Stimulated activated naive B cell treated with anti-CD40 and anti-IgM and Interleukin-4, amounts not matched to agents 10 μg/mL and 1 μg/mL and 100 μg/mL, for 72 hours (primary cell): ENCODE measurements around the gene SHF.
A peak's percentile ranks its signal among the peaks of the same experiment; 100 is the strongest.
"Not testable (repeated sequence)": the region's sequence is repeated elsewhere in the genome, so short reads cannot be mapped to it uniquely, and the experiment has no call there.

Experiments used
- ATAC-seq, 2 donors: fragments of 150-1000 bp; cut with Tn5 transposase; replicated peaks; 2 replicates each; pipeline ENCODE4 v1.10.0; 2021; ENCODE audit warnings: moderate library complexity in 1 of 2
- DNase-seq: peaks from one replicate; pipeline ENCODE4 v3.0.0; 2021
- H3K27ac Mint-ChIP-seq: one replicate; pipeline ENCODE4 v1.8.0; 2022; ENCODE audit warnings: mild to moderate bottlenecking, mixed read lengths
- H3K27me3 Mint-ChIP-seq, 2 donors: one replicate each; pipeline ENCODE4 v1.8.0; 2022; ENCODE audit warnings: mixed read lengths in 2 of 2
- H3K36me3 Mint-ChIP-seq, 2 donors: one replicate each; pipeline ENCODE4 v1.8.0; 2022; ENCODE audit warnings: mixed read lengths in 2 of 2, mild to moderate bottlenecking in 1 of 2
- H3K4me1 Mint-ChIP-seq, 2 donors: one replicate each; pipeline ENCODE4 v1.8.0; 2022; ENCODE audit warnings: mixed read lengths in 2 of 2, mild to moderate bottlenecking in 1 of 2
- H3K4me3 Mint-ChIP-seq, 2 donors: one replicate each; pipeline ENCODE4 v1.8.0; 2022; ENCODE audit warnings: mild to moderate bottlenecking in 2 of 2, mixed read lengths in 2 of 2, moderate library complexity in 1 of 2
- H3K9me3 Mint-ChIP-seq, 2 donors: one replicate each; pipeline ENCODE4 v1.8.0; 2022; ENCODE audit warnings: mixed read lengths in 2 of 2, mild to moderate bottlenecking in 1 of 2

Gene SHF, protein sequence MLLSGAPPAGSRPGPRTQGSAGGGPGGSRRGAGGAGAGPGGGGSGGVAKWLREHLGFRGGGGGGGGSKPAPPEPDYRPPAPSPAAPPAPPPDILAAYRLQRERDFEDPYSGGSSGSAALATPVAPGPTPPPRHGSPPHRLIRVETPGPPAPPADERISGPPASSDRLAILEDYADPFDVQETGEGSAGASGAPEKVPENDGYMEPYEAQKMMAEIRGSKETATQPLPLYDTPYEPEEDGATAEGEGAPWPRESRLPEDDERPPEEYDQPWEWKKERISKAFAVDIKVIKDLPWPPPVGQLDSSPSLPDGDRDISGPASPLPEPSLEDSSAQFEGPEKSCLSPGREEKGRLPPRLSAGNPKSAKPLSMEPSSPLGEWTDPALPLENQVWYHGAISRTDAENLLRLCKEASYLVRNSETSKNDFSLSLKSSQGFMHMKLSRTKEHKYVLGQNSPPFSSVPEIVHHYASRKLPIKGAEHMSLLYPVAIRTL

DNA sequence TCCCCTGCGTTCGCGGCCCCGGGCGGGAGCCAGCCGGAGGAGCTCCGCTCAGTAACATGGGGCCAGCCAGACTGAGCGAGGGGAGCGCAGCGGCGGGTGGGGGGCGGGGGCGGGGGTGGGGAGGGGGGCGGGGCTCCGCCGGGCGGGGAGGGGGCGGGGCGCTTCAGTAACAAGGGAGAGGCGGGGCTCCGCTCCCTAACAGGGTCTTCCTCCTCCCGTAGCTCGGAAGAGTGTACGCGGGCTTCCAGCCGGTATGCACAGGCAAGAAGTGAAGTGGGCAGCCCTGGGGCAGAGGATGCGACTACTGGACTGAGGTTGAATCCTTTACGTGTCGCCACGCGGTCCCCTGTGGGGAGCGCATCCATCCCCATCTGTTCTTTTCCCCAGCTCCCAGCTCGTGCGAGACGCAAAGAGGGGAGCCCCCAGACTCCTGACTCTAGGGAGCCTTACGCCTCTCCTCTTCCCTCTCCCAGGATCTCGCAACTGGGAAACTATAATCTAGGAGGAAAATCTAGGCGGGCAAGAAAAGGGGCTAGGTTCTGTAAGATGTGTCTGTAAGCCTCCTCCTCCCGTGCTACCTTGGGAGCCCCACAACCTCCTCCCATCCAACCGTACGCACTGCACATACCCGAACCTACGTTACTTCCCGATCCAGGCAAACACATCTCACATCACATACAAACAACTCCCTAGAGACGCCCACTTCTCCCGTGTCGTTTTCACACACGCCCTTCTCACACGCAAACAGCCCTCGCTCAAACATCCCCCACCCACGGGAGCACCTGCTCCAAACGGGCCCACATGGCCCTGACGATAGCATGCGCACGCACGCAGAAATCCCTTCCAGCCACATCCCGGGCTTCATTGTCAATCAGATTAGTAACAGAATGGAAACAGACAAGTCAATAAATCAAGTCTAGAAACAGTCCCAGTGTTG lies at the start of gene SHF:
TSS of gene SHF (minus strand) at position 73 of the 937 bp plus-strand sequence. CDS start at position 58, 15 bp downstream.
- H3K4me3 Mint-ChIP-seq, result peak within 1 kb of the TSS; percentile 87 to 92
- peaks cover 9% of the 10 kb centered on the region in 2 donors for H3K36me3 Mint-ChIP-seq
- H3K9me3 Mint-ChIP-seq, result no peaks in the 10 kb centered on the region
- no peaks in the 10 kb centered on the region for H3K27me3 Mint-ChIP-seq
- peak; percentile 87 for DNase-seq
- H3K27ac Mint-ChIP-seq, result peak within 1 kb of the TSS; percentile 94
- peaks cover 35 to 47% of the 10 kb centered on the region in 2 donors for H3K4me1 Mint-ChIP-seq
- peak; percentile 79 to 82 for ATAC-seq

GRCh38 chr15:45236806-45237205 lies 49.0 kb upstream of the SHF start:
- peaks cover 6 to 20% of the 10 kb centered on the region in 2 donors for H3K36me3 Mint-ChIP-seq
- not testable (repeated sequence) for H3K4me1 Mint-ChIP-seq, ATAC-seq, H3K4me3 Mint-ChIP-seq, DNase-seq, H3K27ac Mint-ChIP-seq
- peaks cover 8 to 14% of the 10 kb centered on the region in 2 donors for H3K27me3 Mint-ChIP-seq
- peaks cover 38 to 39% of the 10 kb centered on the region in 2 donors for H3K9me3 Mint-ChIP-seq

GRCh38 chr15:45234562-45235235 lies 46.9 kb upstream of the SHF start:
- no peak for ATAC-seq
- Mint-ChIP-seq H3K4me3 (no peak overlapping the region), H3K27me3 (peaks cover 20 to 21% of the 10 kb centered on the region in 2 donors), H3K4me1 (no peaks in the 10 kb centered on the region), H3K27ac (no peak overlapping the region), H3K36me3 (peaks cover 1 to 14% of the 10 kb centered on the region in 2 donors), H3K9me3 (peaks cover 31 to 35% of the 10 kb centered on the region in 2 donors)
- DNase-seq, result no peak

GRCh38 chr15:45231864-45232562 lies 44.2 kb upstream of the SHF start:
- H3K4me1 Mint-ChIP-seq, result no peaks in the 10 kb centered on the region
- peaks cover 27 to 28% of the 10 kb centered on the region in 2 donors for H3K27me3 Mint-ChIP-seq
- H3K36me3 Mint-ChIP-seq, result peaks cover 2 to 5% of the 10 kb centered on the region in 2 donors
- H3K9me3 Mint-ChIP-seq, result peaks cover 21 to 24% of the 10 kb centered on the region in 2 donors
- no peak overlapping the region for H3K4me3 Mint-ChIP-seq
- no peak overlapping the region for H3K27ac Mint-ChIP-seq
- no peak for ATAC-seq
- no peak for DNase-seq

DNA sequence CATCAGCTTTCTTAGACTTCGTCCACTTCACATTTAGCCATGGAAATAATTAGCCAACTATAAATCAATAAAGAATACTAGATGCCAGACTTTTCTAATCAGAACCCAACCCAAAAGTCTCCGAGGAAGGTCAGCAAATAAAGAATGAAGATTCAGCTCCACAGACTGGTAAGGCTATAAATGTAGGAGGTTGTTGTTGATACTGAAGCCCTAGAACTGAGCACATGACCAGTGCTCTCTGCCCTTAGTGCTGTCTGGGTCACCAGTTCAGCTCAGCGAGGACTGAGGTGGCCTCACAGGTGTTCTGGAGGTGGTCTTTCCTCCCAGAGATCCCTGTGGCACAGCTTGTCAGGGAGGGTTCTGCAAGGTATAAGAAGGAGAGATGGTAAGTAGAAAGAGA lies 43.4 kb upstream of the SHF start:
- H3K9me3 Mint-ChIP-seq, result peaks cover 16 to 22% of the 10 kb centered on the region in 2 donors

DNA sequence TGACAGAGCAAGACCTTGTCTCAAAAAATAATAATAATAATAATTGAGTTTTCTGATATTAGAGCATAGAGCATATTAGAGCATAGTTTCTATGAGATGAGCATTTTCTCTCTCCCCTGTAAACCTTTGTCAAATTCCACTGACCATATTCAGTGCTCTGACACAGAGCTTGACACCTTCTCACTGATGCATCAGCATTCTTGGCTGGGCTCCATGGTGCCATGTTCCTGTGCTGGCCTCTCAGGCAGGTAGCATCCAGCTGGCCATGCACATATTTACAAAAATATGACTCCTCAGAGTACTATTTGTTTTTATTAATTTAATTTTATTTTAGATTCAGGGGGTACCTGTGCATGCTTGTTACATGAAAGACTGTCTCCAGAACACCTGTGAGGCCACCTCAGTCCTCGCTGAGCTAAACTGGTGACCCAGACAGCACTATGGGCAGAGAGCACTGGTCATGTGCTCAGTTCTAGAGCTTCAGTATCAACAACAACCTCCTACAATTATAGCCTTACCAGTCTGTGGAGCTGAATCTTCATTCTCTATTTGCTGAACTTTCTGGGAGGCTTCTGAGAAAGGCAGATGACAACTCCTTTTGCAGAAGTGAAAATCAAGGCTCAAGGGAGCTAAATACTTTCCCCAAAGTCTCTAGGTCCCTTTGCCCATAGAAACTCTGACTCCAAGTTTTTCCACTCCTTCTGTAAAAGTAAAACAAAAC lies 42.6 kb upstream of the SHF start:
- DNase-seq, result no peak
- Mint-ChIP-seq H3K36me3 (peaks cover 2% of the 10 kb centered on the region in 2 donors), H3K4me3 (no peak overlapping the region), H3K9me3 (peaks cover 14 to 22% of the 10 kb centered on the region in 2 donors), H3K27ac (no peak overlapping the region), H3K27me3 (peaks cover 27 to 35% of the 10 kb centered on the region in 2 donors), H3K4me1 (no peaks in the 10 kb centered on the region)
- ATAC-seq, result peak; percentile 64 to 67

More for the DNA sequence above, 43.4 kb upstream of the SHF start:
- DNase-seq (no peak), ATAC-seq (no peak)
- peaks cover 27 to 28% of the 10 kb centered on the region in 2 donors for H3K27me3 Mint-ChIP-seq
- H3K4me1 Mint-ChIP-seq, result no peaks in the 10 kb centered on the region
- H3K4me3 Mint-ChIP-seq, result no peak overlapping the region
- no peak overlapping the region for H3K27ac Mint-ChIP-seq
- peaks cover 2 to 3% of the 10 kb centered on the region in 2 donors for H3K36me3 Mint-ChIP-seq

- Mint-ChIP-seq H3K27me3 (peaks cover 36 to 46% of the 10 kb centered on the region in 2 donors), H3K9me3 (peaks cover 5 to 12% of the 10 kb centered on the region in 2 donors), H3K4me1 (no peaks in the 10 kb centered on the region), H3K4me3 (no peak overlapping the region), H3K36me3 (peaks cover 0 to 2% of the 10 kb centered on the region in 2 donors), H3K27ac (no peak overlapping the region)
- ATAC-seq (no peak), DNase-seq (no peak)
These were observed 41.2 kb upstream of the SHF start for GRCh38 chr15:45228931-45229330.

DNA sequence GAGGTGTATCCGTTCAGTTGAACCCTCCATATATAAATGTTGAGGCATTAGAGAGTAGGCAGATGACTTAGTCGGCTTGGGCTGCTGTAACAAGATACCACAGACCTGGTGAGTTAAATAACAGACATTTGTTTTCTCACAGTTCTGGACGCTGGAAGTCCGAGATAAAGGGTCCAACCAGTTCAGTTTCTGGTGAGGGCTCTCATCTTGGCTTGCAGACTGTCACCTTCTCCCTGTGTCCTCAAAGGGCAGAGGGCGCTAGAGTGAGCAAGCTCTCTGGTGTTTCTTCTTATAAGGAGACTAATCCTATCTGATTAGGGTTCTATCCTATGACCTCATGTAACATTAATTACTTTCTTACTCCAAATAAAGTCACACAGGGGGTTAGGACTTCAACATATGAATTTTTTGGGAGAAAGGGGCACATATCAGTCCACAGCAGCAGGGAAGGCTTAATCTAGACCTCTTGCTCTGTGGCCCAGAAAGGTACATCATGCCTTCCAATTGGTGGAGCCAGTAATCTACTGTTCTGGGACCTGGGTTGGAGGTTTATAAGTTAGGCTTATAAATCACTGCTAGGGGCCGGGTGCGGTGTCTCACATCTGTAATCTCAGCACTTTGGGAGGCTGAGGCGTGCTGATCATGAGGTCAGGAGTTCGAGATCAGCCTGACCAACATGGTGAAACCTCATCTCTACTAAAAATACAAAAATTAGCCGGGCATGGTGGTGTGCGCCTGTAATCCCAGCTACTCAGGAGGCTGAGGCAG lies 37.9 kb upstream of the SHF start:
- DNase-seq, result no peak
- Mint-ChIP-seq H3K4me3 (no peak overlapping the region), H3K36me3 (peaks cover 0 to 2% of the 10 kb centered on the region in 2 donors), H3K27me3 (peaks cover 38 to 59% of the 10 kb centered on the region in 2 donors), H3K9me3 (no peaks in the 10 kb centered on the region), H3K4me1 (no peaks in the 10 kb centered on the region), H3K27ac (no peak overlapping the region)
- no peak for ATAC-seq

- Mint-ChIP-seq H3K9me3 (no peaks in the 10 kb centered on the region), H3K4me1 (no peaks in the 10 kb centered on the region), H3K27me3 (peaks cover 38 to 60% of the 10 kb centered on the region in 2 donors), H3K36me3 (peaks cover 0 to 2% of the 10 kb centered on the region in 2 donors), H3K4me3 (no peak overlapping the region), H3K27ac (no peak overlapping the region)
- no peak for ATAC-seq
- no peak for DNase-seq
These were observed 37.0 kb upstream of the SHF start for GRCh38 chr15:45224621-45225217.

DNA sequence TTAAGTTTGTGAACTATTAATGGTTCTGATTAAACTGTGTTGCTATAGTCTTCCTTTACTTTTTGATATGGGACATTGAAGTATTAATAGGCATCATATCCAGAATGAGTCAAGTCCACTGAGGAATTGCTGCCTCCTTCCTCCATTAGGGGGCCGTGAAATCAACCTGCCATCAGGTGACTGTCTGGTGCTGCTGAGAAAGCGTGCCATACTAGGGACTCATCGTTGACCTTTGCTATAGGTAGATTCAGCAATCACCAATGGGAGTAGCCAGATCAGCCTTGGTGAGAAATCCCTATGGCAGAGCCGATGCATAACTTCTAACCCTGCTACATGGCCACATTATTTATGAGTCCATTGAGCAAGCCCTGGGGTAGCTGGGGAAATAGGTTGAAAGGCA lies 34.2 kb upstream of the SHF start:
- Mint-ChIP-seq H3K4me1 (no peaks in the 10 kb centered on the region), H3K27ac (no peak overlapping the region), H3K36me3 (no peaks in the 10 kb centered on the region), H3K4me3 (no peak overlapping the region), H3K9me3 (no peaks in the 10 kb centered on the region), H3K27me3 (peaks cover 33 to 46% of the 10 kb centered on the region in 2 donors)
- no peak for DNase-seq
- ATAC-seq, result peak in 1 of 2 donors; percentile 10

DNA sequence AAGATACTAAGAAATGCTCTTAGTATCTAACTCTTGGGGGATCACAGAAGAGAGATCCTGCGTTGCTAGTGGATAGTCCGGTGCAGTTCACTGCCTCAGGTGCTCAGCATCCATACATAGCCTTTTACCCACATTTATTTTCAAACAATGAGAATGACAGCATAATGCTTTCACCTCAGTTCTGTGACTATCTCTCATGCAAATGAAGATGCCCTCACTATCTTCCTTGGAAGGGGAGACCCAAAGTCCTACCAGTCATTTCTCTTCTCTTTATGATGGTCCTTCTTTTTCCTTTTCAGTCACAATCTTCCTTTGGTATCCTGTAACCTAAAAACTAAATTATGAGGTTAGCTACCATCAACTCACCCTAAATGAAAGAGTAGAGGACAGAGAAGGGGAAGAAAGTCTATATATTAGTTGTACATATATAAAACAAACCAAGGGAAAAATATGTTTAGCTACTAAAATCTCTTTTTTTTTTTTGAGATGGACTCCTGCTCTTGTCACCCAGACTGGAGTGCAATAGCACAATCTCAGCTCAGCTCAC lies 33.4 kb upstream of the SHF start:
- H3K36me3 Mint-ChIP-seq, result no peaks in the 10 kb centered on the region

DNA sequence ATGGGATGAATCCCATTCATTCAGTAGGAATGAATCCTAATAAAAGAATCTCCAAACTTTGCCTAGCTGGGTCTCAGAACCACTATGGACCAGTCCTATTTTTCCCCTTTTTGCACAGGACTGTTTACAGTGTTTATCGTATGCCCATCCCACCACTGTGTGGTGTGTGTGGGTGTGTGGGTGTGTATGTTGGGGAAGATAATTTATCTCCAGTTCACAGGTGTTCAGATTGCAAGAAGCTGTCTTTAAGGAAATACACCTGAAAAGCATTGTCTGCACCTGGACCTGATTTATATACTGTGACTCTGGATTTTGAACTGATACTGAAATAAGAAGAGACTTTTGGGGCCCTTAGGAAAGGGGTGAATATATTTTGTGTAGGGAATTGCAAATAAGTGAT lies 24.7 kb upstream of the SHF start:
- Mint-ChIP-seq H3K36me3 (no peaks in the 10 kb centered on the region), H3K4me3 (no peak overlapping the region), H3K27ac (no peak overlapping the region), H3K9me3 (no peaks in the 10 kb centered on the region), H3K27me3 (peaks cover 10 to 19% of the 10 kb centered on the region in 2 donors), H3K4me1 (no peaks in the 10 kb centered on the region)
- no peak for ATAC-seq
- DNase-seq, result no peak

More for the DNA sequence above, 33.4 kb upstream of the SHF start:
- peak in 1 of 2 donors; percentile 23 for ATAC-seq
- Mint-ChIP-seq H3K27ac (no peak overlapping the region), H3K9me3 (no peaks in the 10 kb centered on the region), H3K4me3 (no peak overlapping the region), H3K4me1 (no peaks in the 10 kb centered on the region), H3K27me3 (peaks cover 33 to 46% of the 10 kb centered on the region in 2 donors)
- DNase-seq, result no peak
